ENCODE data around the gene WNT10A.
A peak's percentile ranks its signal among the peaks of the same experiment; 100 is the strongest.
"Not testable (repeated sequence)": the region's sequence is repeated elsewhere in the genome, so short reads cannot be mapped to it uniquely, and the experiment has no call there.

The WNT10A gene

DNA sequence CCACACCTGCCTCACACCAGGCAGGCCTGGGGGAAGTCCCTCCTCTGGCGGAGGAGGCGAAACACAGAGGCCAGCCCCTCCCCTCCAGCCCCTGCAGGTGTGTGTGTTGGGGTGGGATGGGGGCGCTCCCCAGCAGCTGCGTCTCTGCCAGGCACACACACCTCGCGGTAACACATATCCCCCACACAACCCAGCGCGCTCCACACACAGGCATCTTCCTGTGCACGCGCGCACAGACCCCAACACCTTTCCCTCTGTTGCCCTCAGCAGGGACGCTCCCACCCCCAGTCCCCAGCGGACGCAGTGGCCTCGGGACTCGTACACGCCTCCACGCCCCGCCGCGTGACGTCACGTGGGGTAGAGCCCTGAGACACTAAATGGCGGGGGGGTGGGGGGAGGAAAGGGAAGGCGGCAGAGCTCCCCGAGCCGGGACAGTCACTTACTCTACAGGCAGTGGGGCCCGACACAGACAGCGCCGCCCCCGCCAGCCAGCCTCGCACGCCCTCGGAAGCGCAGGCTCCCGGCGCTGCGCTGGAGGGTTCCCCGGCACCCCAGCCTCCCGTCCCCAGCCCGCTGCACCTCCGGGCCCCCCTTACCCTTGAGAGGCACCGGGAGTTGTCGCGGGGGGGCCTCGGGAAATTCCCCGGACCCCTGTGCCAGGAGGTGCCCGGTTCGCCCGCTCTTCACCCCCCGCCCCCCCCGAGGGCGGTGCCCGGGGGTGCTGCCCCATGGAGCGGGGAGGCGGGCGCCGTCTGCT, at the start of gene WNT10A:
WNT10A (plus strand) TSS at position 751 of the 757 bp plus-strand sequence. CDS start 144 bp downstream, outside the sequence.
- Histone ChIP-seq H3K9me3 (ENCODE audit: control insufficient read depth, insufficient read depth, low read length) (no peaks in the 10 kb centered on the region), H3K27me3 (ENCODE audit: control insufficient read depth, insufficient read depth, low read length) (peaks cover 92% of the 10 kb centered on the region), H3K9ac (ENCODE audit: low read depth, low read length) (no peak within 1 kb of the TSS), H3K4me3 (ENCODE audit: low read depth, low read length) (peak within 1 kb of the TSS; percentile 43), H3K36me3 (ENCODE audit: control insufficient read depth, insufficient read depth, low read length) (no peaks in the 10 kb centered on the region), H3K4me1 (ENCODE audit: control insufficient read depth, insufficient read depth, low read length) (peaks cover 11% of the 10 kb centered on the region)

DNA sequence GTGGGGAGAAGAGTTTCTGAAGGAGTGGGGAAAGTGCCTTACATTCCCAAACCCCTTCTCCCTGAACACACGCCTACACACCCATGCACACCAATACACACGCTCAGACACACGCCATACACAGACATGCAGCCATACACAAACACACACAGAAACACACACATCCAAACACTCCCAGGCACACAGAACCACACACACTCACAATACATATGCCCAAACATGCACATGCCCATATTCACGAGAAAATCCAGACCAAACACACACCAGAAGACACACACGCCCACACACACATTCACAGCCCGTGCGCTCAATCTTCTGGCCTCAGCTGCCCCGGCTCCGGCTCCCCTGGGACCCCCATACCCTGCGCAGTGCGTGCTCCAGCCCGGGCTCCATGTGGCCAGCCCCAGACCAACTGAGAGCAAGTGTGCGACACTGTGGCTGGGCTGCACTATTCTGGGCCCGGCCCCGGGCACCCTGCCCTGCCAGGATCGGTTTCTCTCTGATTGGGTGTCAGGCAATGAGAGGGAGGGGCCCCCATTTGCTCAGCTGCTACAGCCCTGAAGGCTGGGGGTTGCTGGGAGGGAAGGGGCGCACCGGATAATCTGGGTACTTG, 49.2 kb upstream of the WNT10A start, which contains the start of gene PRKAG3:
PRKAG3 (minus strand) TSS at position 426 of the 613 bp plus-strand sequence.
- Histone ChIP-seq H3K4me3 (ENCODE audit: low read depth, low read length) (no peak within 1 kb of the TSS), H3K4me1 (ENCODE audit: control insufficient read depth, insufficient read depth, low read length) (no peaks in the 10 kb centered on the region), H3K9ac (ENCODE audit: low read depth, low read length) (no peak within 1 kb of the TSS), H3K36me3 (ENCODE audit: control insufficient read depth, insufficient read depth, low read length) (no peaks in the 10 kb centered on the region), H3K27me3 (ENCODE audit: control insufficient read depth, insufficient read depth, low read length) (peaks cover 3% of the 10 kb centered on the region), H3K9me3 (ENCODE audit: control insufficient read depth, insufficient read depth, low read length) (no peaks in the 10 kb centered on the region)

DNA sequence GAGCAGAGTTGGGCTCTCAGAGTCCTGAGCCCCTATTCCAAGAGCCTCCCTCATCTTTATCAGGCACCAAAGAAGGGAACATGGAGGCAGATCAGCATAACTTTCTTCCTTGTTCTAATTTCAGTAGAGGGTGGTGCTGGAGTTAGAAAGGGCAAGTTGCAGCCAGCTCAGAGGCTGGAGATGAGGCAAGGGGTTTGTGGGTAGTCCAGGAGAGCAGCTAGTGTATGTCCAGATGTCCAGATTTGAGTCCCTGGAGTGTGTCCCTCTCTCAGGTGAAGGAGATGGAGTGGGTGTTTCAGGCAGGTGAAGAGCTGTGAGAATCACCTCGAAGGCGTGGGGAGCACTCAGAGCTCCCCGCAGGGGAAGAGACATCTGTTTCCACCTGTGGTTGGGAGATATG, 48.6 kb upstream of the WNT10A start:
- Histone ChIP-seq H3K27me3 (ENCODE audit: control insufficient read depth, insufficient read depth, low read length) (peaks cover 3% of the 10 kb centered on the region), H3K9me3 (ENCODE audit: control insufficient read depth, insufficient read depth, low read length) (no peaks in the 10 kb centered on the region), H3K9ac (ENCODE audit: low read depth, low read length) (no peak overlapping the region), H3K4me1 (ENCODE audit: control insufficient read depth, insufficient read depth, low read length) (no peaks in the 10 kb centered on the region), H3K4me3 (ENCODE audit: low read depth, low read length) (no peak overlapping the region), H3K36me3 (ENCODE audit: control insufficient read depth, insufficient read depth, low read length) (no peaks in the 10 kb centered on the region)

DNA sequence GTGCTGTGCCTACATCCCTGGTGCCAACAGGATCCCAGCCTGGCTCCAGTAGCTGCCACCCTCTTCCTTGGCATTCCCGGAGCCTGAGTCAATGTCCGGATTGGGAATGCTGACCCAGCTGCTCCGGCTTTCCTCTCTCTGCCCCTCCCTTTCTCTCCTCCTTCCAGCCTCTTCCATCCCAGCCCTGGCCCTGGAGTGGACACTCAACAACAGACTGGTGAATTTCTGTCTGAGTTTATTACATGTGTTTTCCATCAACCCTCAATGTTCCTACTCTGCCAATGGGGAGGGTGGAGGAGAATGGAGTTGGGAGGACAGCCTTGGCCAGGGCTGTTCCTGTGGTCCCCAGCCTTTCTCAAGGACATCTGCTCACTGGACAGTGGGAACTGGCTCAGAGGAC, 48.1 kb upstream of the WNT10A start:
- H3K4me1 ChIP-seq (ENCODE audit: control insufficient read depth, insufficient read depth, low read length) = no peaks in the 10 kb centered on the region
- H3K27me3 ChIP-seq (ENCODE audit: control insufficient read depth, insufficient read depth, low read length) = peaks cover 3% of the 10 kb centered on the region

DNA sequence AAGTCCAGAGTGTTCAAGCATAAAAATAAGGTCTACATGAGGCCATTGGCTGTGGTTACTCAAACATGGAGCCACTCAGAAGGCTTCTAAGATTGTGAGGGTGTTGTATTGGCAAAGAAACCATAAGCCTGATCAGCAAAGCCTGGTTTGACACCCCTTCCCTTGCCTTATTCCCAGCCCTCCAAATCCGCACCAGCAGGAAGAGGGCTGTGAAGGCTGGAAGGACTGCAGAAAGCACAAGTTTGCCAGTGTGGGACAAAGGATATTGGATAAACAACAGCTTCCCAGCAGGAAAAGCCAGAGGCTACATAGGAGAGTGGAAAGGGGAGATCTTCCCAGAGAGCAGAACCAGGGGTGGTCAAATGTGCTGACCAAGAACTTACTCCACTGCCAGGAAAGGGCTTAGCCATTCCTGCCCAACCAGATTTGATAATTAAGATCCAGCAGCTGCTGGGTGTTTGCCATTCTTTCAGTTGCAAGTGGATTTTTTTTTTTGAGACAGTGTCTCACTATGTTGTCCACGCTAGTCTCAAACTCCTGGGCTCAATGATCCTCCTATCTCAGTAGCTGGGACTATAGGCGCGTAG, 47.5 kb upstream of the WNT10A start:
- Histone ChIP-seq H3K27me3 (ENCODE audit: control insufficient read depth, insufficient read depth, low read length) (peaks cover 3% of the 10 kb centered on the region), H3K9ac (ENCODE audit: low read depth, low read length) (no peak overlapping the region), H3K4me1 (ENCODE audit: control insufficient read depth, insufficient read depth, low read length) (no peaks in the 10 kb centered on the region), H3K4me3 (ENCODE audit: low read depth, low read length) (no peak overlapping the region), H3K36me3 (ENCODE audit: control insufficient read depth, insufficient read depth, low read length) (no peaks in the 10 kb centered on the region), H3K9me3 (ENCODE audit: control insufficient read depth, insufficient read depth, low read length) (no peaks in the 10 kb centered on the region)

More for the DNA sequence above, 48.1 kb upstream of the WNT10A start:
- no peak overlapping the region for H3K4me3 ChIP-seq (ENCODE audit: low read depth, low read length)
- no peaks in the 10 kb centered on the region for H3K9me3 ChIP-seq (ENCODE audit: control insufficient read depth, insufficient read depth, low read length)
- H3K36me3 ChIP-seq (ENCODE audit: control insufficient read depth, insufficient read depth, low read length) = no peaks in the 10 kb centered on the region
- H3K9ac ChIP-seq (ENCODE audit: low read depth, low read length) = no peak overlapping the region

DNA sequence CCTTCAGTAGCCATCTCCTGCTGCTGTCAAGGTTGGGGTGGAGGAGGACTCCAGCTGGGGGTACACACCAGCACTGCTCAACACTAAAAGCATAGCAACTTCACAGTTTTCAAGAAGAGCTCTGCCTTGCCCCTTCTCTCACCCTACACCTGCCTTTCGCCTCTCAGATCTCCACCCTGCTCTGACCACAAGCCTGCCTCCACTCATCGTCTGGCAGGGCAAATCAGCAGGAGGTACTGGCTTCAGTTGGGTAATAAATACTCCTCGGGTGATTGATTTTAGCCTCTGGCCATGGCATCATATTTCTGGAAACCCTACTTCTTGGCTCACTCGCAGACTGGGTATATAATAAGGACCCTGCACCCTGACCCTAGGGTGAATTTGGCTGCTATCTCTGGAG, 46.0 kb upstream of the WNT10A start:
- H3K9me3 ChIP-seq (ENCODE audit: control insufficient read depth, insufficient read depth, low read length) = no peaks in the 10 kb centered on the region
- no peak overlapping the region for H3K4me3 ChIP-seq (ENCODE audit: low read depth, low read length)
- H3K27me3 ChIP-seq (ENCODE audit: control insufficient read depth, insufficient read depth, low read length) = peaks cover 3% of the 10 kb centered on the region
- no peaks in the 10 kb centered on the region for H3K36me3 ChIP-seq (ENCODE audit: control insufficient read depth, insufficient read depth, low read length)
- H3K9ac ChIP-seq (ENCODE audit: low read depth, low read length) = no peak overlapping the region
- H3K4me1 ChIP-seq (ENCODE audit: control insufficient read depth, insufficient read depth, low read length) = no peaks in the 10 kb centered on the region

DNA sequence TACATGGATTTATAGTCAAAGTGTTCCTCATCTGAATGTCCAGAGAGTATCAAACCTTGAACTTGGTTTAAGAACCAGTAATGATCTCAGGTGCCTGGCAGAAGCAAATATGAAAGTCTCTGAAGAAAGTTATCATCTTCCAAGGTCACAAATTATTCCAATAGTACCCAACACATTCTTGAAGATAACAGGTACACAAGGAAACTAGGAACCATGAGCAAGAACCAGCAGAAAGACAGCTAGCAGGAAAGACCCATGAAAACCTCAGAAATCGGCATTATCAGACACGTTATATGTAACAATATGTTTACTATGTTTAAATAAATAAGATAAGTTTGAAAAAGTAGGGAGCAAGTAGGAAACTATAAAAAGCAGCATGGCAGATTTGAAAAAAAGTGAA, 43.2 kb upstream of the WNT10A start:
- H3K4me1 ChIP-seq (ENCODE audit: control insufficient read depth, insufficient read depth, low read length) = no peaks in the 10 kb centered on the region
- peaks cover 3% of the 10 kb centered on the region for H3K27me3 ChIP-seq (ENCODE audit: control insufficient read depth, insufficient read depth, low read length)
- H3K36me3 ChIP-seq (ENCODE audit: control insufficient read depth, insufficient read depth, low read length) = no peaks in the 10 kb centered on the region
- H3K9ac ChIP-seq (ENCODE audit: low read depth, low read length) = no peak overlapping the region
- H3K4me3 ChIP-seq (ENCODE audit: low read depth, low read length) = no peak overlapping the region
- no peaks in the 10 kb centered on the region for H3K9me3 ChIP-seq (ENCODE audit: control insufficient read depth, insufficient read depth, low read length)

DNA sequence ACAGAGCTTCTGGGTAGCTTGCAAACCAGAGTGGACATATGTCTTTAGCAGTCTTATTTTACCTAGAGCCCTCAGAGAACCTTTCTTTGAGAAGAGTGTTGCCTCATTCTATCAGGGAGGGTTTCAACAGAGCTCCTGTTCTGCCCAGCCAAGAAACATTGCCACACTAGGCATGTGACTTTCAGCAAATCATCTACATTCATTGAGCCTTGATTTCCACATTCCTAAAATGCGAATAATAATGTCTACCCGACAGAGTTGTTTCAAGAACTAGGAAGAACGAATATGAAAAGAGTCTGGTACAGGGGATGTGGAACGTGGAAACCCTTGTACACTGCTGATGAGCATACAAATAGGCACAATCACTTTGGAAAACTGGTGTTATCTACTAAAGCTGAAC, 41.2 kb upstream of the WNT10A start:
- Histone ChIP-seq H3K36me3 (ENCODE audit: control insufficient read depth, insufficient read depth, low read length) (no peaks in the 10 kb centered on the region), H3K9ac (ENCODE audit: low read depth, low read length) (no peak overlapping the region), H3K4me3 (ENCODE audit: low read depth, low read length) (no peak overlapping the region), H3K27me3 (ENCODE audit: control insufficient read depth, insufficient read depth, low read length) (no peaks in the 10 kb centered on the region), H3K9me3 (ENCODE audit: control insufficient read depth, insufficient read depth, low read length) (no peaks in the 10 kb centered on the region), H3K4me1 (ENCODE audit: control insufficient read depth, insufficient read depth, low read length) (no peaks in the 10 kb centered on the region)

DNA sequence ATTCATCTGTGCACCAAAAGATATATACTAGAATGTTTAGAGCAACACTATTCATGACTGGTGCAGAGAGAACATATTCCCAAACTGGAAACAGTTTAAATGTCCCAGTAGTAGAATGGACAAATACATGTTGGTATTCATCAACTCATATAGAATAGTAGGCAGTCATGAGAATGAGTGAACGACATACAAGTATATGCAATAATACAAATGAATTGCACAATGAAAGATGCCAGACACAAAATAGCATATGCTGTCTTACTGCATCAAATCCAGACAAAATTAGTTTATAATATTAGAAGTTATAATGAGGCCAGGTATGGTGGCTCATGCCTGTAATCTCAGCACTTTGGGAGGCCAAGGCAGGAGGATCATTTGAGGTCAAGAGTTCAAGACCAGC, 40.8 kb upstream of the WNT10A start:
- Histone ChIP-seq H3K4me3 (ENCODE audit: low read depth, low read length) (no peak overlapping the region), H3K9ac (ENCODE audit: low read depth, low read length) (no peak overlapping the region), H3K27me3 (ENCODE audit: control insufficient read depth, insufficient read depth, low read length) (no peaks in the 10 kb centered on the region), H3K36me3 (ENCODE audit: control insufficient read depth, insufficient read depth, low read length) (no peaks in the 10 kb centered on the region), H3K4me1 (ENCODE audit: control insufficient read depth, insufficient read depth, low read length) (no peaks in the 10 kb centered on the region), H3K9me3 (ENCODE audit: control insufficient read depth, insufficient read depth, low read length) (no peaks in the 10 kb centered on the region)

DNA sequence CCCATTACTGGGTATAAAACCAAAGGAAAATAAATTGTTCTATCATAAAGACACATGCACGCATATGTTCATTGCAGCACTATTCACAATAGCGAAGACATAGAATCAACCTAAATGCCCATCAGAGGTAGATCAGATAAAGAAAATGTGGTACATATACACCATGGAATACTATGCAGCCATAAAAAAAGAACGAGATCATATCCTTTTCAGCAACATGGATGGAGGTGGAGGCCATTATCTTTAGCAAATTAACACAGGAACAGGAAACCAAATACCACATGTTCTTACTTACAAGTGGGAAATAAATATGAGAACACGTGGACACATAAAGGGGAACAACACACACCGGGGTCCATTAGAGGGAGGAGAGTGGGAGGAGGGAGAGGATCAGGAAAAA, 36.3 kb upstream of the WNT10A start:
- not testable (repeated sequence) for H3K27me3 ChIP-seq (ENCODE audit: control insufficient read depth, insufficient read depth, low read length); H3K36me3 ChIP-seq (ENCODE audit: control insufficient read depth, insufficient read depth, low read length); H3K4me1 ChIP-seq (ENCODE audit: control insufficient read depth, insufficient read depth, low read length); H3K9ac ChIP-seq (ENCODE audit: low read depth, low read length); H3K4me3 ChIP-seq (ENCODE audit: low read depth, low read length); H3K9me3 ChIP-seq (ENCODE audit: control insufficient read depth, insufficient read depth, low read length)

DNA sequence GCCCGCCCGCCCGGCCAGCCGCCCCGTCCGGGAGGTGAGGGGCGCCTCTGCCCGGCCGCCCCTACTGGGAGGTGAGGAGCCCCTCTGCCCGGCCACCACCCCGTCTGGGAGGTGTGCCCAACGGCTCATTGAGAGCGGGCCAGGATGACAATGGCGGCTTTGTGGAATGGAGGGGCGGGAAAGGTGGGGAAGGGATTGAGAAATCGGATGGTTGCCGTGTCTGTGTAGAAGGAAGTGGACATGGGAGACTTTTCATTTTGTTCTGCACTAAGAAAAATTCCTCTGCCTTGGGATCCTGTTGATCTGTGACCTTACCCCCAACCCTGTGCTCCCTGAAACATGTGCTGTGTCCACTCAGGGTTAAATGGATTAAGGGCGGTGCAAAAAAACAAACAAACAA, 33.7 kb upstream of the WNT10A start:
- not testable (repeated sequence) for H3K9ac ChIP-seq (ENCODE audit: low read depth, low read length); H3K27me3 ChIP-seq (ENCODE audit: control insufficient read depth, insufficient read depth, low read length); H3K36me3 ChIP-seq (ENCODE audit: control insufficient read depth, insufficient read depth, low read length); H3K9me3 ChIP-seq (ENCODE audit: control insufficient read depth, insufficient read depth, low read length); H3K4me3 ChIP-seq (ENCODE audit: low read depth, low read length); H3K4me1 ChIP-seq (ENCODE audit: control insufficient read depth, insufficient read depth, low read length)

DNA sequence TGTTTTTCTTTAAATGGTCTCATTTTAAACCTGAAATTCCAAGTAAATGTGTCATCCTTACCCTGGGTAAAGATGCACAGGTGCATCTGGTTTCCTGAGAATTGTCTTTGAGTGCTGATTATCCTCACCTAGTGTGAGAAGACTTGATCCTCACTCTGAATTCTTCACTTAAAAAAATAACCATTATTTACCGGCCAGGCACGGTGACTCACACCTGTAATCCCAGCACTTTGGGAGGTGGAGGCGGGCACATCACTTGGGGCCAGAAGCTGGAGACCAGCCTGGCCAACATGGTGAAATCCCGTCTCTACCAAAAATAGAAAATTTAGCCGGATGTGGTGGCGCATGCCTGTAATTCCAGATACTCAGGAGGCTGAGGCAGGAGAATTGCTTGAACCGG, 30.9 kb upstream of the WNT10A start:
- Histone ChIP-seq H3K4me1 (ENCODE audit: control insufficient read depth, insufficient read depth, low read length) (peaks cover 2% of the 10 kb centered on the region), H3K27me3 (ENCODE audit: control insufficient read depth, insufficient read depth, low read length) (peaks cover 24% of the 10 kb centered on the region), H3K9ac (ENCODE audit: low read depth, low read length) (no peak overlapping the region), H3K9me3 (ENCODE audit: control insufficient read depth, insufficient read depth, low read length) (no peaks in the 10 kb centered on the region), H3K36me3 (ENCODE audit: control insufficient read depth, insufficient read depth, low read length) (no peaks in the 10 kb centered on the region), H3K4me3 (ENCODE audit: low read depth, low read length) (no peak overlapping the region)
